SK-N-SH treated with all-trans-retinoic acid at 6 μM for 48 hours (cell line): ENCODE data around the gene COL25A1.

Experiments used
- GLIS3 ChIP-seq: fragments of 250-450 bp; sonication (Bioruptor Pico); IDR thresholded peaks from 2 replicates; pipeline ENCODE4 v1.5.0; 2020; ENCODE audit warnings: mild to moderate bottlenecking, moderate library complexity
- SNAI2 ChIP-seq: fragments of 250-450 bp; sonication (Bioruptor Pico); IDR thresholded peaks from 2 replicates; pipeline ENCODE4 v1.5.0; 2020; ENCODE audit warnings: mild to moderate bottlenecking, moderate library complexity

GRCh38 chr4:109266236-109266635, 36.2 kb downstream of the COL25A1 start:
- TF ChIP-seq SNAI2 (CRISPR knock-in tag), result no peak
- TF ChIP-seq GLIS3 (CRISPR knock-in tag), result no peak
